HG03520 (cell line): ENCODE measurements around the gene UBE2R2.
"Not testable (repeated sequence)": the region's sequence is repeated elsewhere in the genome, so short reads cannot be mapped to it uniquely, and the experiment has no call there.

Source experiments
- ATAC-seq: cut with Tn5 transposase; IDR thresholded peaks from one replicate; pipeline ENCODE4 v1.9.1; 2021; ENCODE audit warnings: mild to moderate bottlenecking, moderate library complexity; ENCODE audit not compliant: unreplicated experiment

UBE2R2 gene, protein sequence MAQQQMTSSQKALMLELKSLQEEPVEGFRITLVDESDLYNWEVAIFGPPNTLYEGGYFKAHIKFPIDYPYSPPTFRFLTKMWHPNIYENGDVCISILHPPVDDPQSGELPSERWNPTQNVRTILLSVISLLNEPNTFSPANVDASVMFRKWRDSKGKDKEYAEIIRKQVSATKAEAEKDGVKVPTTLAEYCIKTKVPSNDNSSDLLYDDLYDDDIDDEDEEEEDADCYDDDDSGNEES

DNA sequence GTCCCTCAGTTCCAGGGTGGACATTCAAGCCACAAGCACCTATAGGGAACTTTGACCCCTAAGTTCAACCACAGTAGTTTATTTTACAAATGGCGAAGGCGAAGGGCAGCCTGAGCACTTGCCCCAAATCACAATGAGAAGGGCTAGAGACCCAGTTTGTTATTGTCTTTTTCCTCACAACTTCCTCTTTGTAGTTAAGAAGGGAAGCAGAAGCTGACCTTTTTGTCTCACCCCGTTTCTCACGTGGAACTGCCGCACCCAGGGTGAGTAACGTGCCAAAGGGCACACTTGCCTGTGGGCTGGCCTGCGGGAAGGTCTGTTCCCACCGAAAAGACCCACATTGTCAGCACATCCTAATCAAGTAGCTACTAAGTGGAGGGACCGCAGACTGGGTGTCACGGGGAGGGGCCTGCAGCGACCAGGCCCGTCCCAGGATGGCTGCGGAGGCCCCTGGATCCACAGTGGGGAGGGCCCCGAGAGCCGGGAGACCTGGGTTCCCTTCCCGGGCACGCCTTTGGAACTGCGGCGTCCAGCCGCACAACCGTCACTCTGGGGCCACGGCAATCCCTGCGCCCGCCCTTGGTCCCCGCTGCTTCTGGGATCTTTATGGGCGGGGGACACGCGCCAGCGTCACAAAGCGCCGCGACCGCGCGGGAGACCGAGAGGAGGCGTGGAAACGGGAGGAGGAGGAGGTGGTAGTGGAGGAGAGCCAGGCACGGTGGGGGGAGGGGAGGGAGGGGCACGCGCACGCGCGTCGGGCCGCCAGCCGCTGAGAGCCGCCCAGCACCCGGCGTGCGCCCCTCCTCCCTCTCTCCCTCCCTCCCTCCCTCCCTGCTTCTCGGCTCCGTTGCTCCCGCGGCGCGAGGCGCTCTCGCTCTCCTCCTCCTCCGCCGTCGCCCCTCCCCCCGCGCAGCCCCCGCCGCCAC, at the start of gene UBE2R2:
Gene UBE2R2, plus strand, starts transcription at position 834 of the 926 bp plus-strand sequence. CDS start 598 bp downstream, outside the sequence.
- peak; percentile 34 for ATAC-seq

DNA sequence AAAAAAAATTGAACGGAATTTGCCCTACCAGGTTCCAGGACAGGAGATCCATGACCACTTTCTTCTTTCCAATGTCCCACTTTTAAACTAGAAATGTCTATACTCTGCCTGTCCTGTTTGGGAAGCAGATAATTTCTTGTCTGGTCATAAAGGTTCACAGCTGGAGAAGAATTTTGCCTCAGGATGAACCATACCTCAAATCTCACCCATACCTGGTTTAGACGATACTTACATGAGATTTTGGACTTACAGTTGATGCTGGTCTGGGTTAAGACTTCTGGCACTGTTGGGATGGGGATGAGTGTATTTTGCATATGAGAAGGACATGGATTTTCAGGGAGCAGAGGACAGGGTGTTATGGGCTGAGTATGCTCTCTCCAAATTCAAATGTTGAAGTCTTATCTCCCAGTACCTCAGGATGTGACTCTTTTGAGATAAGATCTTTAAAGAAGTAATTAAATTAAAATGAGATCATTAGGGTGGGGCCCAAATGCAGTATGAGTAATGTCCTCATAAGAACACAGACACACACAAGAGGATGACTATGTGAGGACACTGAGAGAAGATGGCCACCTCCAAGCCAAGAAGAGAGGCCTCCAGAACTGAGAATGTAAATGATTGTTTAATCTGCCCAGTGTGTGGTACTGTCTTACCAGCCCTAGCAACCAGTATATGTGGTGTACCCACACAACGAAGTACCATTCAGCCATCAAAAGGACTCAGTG, 46.6 kb upstream of the UBE2R2 start:
- not testable (repeated sequence) for ATAC-seq

DNA sequence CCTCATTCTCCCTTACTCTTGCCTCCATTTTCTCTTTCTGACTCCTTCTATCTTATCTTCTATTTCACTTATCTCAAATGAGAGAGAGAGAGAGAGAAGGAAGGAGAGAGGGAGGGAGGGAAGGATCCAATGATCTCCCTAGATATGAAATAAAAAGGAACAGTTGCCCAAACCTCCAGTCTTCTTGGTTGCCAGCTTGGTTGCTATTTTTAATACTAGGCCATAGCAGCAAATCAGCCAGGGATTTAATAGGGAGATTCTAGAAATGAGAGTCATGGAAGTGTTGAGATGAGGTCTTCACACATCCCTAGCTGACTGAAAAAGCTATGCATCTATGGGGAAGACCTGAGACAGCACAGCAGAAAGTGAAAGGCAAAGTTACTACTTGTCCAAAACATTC, 43.8 kb upstream of the UBE2R2 start:
- not testable (repeated sequence) for ATAC-seq

DNA sequence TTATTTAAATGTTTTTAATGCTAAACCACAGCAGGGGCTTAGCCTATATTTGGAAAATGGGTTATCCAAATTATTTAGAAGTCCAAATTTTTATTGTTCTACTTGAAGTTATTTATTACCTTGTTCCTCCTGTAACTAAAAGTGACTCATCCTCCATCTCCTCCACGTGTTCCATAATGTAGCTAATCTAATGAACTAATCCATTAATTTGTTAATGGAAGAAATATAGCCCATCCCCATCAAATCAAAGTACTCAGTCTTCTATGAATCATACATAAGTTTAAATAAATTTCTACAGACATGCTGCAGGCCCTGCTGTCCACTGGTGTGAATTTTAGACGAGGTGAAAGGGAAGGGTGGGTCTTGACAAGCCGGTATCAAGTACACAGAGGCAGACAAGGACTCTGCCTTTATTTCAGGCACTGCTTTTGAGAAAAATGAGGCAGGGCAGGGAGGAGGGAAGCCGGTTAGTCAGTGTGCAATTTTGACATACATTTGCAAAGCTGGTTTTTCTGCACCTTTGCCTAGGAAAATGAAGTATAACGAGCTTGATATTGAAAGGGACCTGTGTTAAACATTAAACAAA, 42.8 kb upstream of the UBE2R2 start:
- ATAC-seq, result not testable (repeated sequence)

DNA sequence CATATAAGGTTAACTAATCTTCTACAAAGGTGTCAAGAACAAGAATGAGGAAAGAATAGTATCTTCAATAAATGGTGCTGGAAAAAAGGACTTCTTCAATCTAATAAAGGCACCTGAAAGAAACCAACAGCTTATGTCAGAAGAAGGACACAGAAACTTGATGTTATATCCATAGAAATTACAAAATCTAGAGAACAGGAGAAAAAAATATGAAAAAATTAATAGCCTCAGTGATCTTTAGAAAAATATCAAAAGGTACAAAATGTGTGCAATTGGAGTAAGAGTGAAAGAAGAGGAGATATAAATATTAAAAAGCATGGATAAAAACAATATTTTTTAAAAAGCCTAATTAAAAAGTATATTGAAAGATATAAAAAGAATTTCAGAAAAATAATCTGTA, 40.4 kb upstream of the UBE2R2 start:
- ATAC-seq, result no peak

DNA sequence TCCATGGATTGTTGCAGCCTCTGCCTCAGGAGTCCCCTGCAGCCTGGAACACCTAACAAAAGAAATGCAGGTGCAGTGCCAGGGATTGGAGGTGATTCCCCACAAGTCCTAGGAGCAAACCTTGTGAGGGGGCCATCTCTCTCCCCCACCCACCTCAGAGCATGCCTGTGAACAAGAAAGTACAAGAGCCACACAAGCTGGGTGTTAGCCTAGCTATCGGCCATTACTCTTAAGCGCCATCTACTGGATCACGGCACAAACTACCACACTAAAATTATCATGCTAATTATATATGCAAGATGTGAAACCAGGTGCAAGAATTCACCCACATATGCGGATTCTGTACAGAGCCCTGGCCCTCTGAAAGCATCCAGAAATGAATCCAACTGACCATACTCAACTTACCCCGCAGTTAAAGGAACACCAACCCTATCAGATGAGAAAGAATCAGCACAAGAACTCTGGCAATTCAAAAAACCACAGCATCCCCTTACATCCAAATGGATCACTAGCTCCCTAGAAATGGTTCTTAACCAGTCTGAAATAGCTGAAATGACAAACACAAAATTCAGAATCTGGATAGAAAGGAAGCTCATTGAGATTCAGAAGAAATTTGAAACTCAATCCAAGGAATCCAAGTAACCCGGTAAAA, 38.1 kb upstream of the UBE2R2 start:
- peak; percentile 61 for ATAC-seq

DNA sequence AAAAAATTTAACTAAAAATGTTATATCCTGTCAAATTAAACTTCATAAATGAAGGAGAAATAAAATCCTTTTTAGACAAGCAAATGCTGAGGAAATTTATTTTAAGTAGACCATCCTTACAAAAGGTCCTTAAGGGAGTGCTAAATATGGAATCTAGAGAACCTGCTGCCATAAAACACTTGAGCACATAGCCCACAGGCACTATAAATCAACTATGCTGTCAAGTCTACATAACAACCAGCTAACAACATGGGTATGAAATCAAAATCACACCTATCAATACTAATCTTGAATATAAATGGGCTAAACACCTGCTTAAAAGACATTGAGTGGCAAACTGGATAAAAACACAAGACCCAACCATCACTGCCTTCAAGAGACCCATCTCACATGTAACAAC, 36.7 kb upstream of the UBE2R2 start:
- ATAC-seq, result no peak

DNA sequence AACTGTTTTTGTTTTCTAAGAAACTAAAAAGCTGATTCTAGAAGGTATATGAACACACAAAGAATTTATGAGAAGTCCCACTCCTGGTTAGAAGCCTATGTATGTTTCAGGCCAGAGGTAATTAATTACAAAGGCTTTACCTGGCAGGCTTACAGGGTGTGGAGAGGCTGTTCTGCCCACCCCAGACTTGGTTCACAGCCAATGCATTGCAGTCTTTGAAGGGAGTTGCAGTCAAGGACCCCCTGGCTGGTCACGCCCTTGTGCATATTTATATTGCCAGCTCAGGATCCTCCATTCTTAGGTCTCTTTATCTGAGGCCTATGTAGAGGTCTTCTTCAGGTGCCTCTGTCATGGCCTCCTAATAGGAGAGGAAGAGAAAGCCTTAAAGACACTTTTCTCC, 35.2 kb upstream of the UBE2R2 start:
- no peak for ATAC-seq

DNA sequence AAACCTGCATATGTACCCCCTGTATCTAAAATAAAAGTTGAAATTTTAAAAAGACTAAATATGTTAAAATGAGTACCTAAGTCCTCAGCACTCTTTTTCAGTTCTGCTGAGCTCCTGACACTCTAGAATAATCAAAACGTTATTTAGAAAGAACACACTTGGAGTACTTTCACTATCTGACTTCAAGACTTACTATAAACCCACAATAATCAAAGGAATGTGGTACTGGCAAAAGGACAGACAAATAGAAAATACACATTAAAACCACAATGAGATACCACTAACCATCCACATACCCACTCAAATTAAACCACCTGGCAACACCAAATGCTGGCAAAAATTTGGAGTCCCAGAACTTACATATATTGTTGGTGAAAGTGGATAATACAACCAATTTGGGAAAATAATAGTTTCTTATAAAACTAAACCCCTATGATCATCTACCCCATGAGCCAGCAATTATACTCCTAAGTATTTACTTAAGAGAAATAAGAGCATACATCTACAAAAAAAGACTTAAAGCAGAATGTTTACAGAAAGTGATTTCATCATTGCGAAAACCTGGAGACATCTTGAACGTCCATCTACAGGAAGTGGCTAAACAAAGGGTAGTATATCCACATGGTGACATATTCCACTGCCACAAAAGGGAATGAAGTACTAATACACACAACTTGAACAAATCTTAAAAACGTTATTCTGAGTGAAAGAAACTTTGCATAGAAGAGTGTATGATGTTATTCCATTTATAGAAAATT, 34.4 kb upstream of the UBE2R2 start:
- no peak for ATAC-seq

DNA sequence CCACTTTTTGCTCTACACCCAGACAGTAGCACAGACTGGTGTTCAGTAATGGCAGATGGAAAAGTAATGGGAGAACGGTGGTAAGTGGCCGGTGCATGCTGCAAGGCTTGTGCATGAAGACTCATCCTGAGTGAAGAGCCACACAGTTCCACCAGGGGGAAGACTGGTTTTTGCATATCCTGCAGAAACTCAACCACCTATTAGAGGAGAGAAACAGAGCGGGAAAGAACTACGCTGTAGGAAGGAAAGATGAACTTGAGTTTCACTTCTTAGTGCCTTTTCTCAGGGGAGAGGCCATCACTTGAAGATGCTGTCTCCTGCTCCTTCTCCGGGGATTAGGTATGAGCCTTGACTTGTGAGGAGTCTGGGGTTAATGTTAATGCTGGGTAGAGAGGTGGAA, 31.0 kb upstream of the UBE2R2 start:
- ATAC-seq, result no peak

DNA sequence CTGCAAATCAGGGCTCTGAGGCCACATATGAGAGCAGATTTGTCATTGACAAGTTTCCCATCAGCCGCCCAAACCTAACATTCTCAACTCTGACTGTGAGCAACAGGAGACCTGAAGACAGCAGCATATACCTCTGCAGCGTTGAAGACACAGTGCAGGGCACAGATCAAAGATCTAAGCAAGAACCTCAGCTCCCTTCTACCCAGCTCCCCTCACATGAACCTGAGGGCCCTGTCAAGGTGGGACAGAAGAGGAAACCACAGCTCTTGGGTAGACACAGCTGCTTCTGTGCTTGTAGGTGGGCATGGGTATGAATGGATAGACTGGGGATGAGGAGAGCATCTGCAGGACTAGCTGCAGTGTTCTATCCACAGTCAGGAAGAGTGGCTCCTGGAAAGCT, 30.3 kb upstream of the UBE2R2 start:
- ATAC-seq, result no peak

DNA sequence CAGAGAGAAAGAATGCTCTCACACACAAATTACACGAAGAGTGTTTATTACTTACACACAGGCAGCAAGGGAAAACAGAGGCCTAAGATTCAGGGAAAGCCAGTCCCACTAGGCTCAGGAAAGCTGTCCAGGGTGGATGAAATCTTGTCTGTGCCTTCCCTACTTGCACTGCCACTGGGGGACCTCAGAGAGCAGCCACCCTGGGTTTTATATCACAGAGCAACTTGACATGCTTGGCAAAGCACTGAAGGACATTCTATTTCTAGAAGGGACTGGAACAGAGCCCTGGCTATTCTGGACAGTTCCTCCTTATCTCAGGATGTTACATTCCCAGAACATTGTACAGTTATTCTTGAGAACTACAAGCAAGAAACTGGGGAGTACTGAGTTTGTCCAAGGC, 29.1 kb upstream of the UBE2R2 start:
- no peak for ATAC-seq

DNA sequence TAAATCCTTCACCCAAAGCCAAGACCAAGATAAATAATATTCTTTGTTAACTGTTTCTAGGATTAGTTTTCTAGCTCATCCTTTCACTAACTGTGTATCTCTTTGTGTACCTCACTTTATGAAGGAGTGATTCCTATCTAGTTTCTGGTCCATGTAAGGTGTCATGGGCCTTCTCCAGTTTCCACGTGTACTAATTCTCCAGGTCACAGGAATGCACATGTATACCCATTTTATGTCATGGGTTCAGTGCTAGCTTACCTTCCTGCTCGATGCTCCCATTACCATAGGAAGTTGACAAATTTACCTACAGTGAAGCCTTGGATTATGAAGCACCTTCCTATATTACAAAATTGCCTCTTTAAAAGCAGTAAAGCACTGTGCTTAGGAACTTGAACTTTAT, 27.5 kb upstream of the UBE2R2 start:
- ATAC-seq, result not testable (repeated sequence)

DNA sequence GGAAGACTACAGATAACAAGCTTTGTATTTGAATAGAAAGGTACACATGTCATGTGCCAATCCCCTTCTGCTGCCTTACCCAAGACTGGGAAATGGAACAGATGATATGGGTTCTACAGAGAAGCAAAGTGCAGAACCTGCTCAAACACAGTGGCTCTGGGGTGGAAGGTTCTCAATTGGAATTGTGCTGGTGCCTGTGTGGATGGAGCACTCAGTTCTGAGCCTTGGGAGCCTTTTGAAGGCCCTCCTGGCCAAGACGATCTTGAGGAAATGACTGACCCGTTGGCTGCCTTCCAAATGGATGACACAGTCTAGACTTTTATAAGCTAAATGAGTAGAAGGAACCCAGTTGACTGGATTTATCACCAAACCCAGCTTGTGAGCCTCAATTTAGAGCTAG, 25.8 kb upstream of the UBE2R2 start:
- no peak for ATAC-seq

DNA sequence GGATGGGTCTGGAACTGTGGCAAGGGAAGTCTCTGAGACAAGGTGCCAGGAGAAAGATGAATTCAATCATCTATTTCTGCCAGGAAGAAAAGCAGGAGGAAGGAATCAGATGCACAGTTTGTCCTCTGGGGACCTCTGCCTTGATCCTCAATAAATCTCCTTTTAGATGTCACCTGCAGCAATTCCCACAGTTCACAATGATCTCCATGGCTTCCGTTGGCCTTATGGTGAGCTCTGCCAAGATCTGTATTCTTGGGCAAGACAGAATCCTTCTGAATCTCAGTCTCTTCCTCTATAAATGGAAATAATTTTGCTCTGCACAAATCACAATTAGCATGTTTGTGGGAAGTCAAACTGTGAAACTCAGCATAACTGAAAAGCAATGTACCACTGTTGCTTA, 23.5 kb upstream of the UBE2R2 start:
- not testable (repeated sequence) for ATAC-seq

DNA sequence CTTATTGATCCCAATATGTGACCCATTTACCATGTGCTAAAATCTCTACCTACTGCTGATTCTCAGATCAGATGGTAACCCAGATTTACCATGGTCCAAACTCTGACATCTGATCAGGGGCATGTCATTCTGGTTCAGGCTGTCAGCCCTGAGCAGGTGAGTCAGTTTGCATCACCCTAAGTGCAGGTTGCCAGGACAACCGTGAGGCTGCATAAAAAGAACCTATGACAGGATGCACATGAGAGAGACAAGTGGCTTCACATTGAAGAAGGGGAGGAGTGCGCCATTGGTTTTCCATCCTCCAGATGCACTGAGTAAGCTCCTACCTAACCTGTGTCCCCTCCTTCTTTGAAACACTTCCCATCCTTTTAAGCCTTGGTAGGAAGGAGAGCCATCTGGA, 22.4 kb upstream of the UBE2R2 start:
- no peak for ATAC-seq

DNA sequence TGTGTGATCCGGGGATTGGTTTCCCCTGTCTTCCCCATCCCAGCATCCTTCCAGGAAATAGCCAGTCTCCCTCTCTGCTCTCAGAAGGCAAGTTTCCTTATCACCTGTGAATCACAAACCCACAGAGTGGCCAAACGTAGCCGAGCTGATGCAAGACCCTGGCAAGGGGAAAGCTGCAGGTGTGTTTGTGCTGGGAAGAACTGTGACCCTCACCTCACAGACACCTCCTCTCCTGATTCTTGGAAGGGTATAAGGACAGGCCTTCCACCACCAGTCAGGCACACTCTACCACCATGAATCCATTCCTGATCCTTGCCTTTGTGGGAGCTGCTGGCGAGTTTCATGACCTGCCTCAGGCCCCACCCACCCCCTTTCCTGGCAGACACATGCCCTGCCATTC, 21.7 kb upstream of the UBE2R2 start, which contains the start of gene PRSS3:
Gene PRSS3, plus strand, starts transcription at position 281 of the 400 bp plus-strand sequence. Its CDS starts 13 bp downstream, at position 294.
- no peak for ATAC-seq

DNA sequence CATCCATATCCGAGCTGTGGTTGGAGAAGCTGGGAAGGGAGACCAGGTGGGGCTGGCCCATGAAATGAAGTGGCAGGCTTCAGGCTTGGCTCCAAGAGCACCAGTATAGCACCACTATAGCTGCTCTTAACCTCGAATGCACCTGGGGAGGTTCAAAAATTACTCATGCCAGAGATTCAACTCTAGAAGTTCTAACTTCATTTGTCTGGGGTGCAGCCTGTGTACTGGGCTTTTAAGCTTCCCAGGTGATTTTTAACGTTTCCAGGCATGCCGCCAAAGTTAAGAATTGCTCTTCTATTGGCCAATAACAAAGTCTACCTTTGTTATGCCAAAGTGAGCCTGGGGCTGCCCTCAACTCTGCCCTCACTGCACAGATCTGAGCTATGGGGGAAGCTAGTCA, 21.1 kb upstream of the UBE2R2 start:
- no peak for ATAC-seq

DNA sequence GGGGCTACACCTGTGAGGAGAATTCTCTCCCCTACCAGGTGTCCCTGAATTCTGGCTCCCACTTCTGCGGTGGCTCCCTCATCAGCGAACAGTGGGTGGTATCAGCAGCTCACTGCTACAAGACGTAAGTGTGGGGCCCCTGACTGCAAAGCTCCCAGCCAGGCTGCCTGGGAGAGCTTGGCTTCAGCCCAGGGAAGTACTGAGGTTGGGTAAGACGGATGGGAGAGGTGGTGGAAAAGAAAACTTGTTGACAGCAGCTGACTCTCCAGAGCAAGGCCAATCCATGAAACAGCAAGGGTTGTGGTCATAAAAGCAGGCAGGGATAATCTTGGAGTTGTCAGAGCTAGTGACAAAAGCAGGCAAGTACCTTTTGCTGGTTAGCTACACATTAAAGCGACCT, 20.3 kb upstream of the UBE2R2 start:
- not testable (repeated sequence) for ATAC-seq

DNA sequence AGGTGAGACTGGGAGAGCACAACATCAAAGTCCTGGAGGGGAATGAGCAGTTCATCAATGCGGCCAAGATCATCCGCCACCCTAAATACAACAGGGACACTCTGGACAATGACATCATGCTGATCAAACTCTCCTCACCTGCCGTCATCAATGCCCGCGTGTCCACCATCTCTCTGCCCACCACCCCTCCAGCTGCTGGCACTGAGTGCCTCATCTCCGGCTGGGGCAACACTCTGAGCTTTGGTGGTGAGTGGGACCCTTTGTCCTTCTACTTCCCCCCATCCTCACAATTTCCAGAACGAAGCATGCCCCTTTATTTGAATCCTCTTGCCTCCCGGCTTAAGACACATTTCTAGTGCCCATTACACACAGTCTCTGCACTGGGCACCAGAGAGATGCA, 19.1 kb upstream of the UBE2R2 start:
- ATAC-seq, result no peak
